HepG2 (cell line): Measurements from ENCODE around the gene NEURL2. TPM values are rescaled to one million over a fixed set of nuclear protein-coding genes. Genes with fewer than 3 reads are reported as not detected.

Experiments
- ELK4 ChIP-seq: sonication (generic); formaldehyde crosslinking; IDR thresholded peaks from 2 replicates; pipeline ENCODE4 v1.9.0; 2021; ENCODE audit warnings: missing genetic modification reagents, borderline replicate concordance
- FOXK1 ChIP-seq: sonication (generic); formaldehyde crosslinking; IDR thresholded peaks from 2 replicates; pipeline ENCODE4 v1.4.0; 2020; ENCODE audit warnings: low read depth, missing genetic modification reagents, borderline replicate concordance
- JDP2 ChIP-seq: sonication (generic); formaldehyde crosslinking; IDR thresholded peaks from 2 replicates; pipeline ENCODE4 v1.8.1; 2022; ENCODE audit warnings: missing genetic modification reagents, borderline replicate concordance
- KLF13 ChIP-seq: sonication (generic); formaldehyde crosslinking; IDR thresholded peaks from 2 replicates; pipeline ENCODE4 v1.4.0; 2020; ENCODE audit warnings: mild to moderate bottlenecking, missing genetic modification reagents
- NCOA2 ChIP-seq: sonication (generic); formaldehyde crosslinking; IDR thresholded peaks from 2 replicates; pipeline ENCODE4 v1.8.0; 2022; ENCODE audit warnings: inconsistent platforms
- NR0B2 ChIP-seq: sonication (generic); formaldehyde crosslinking; IDR thresholded peaks from 2 replicates; pipeline ENCODE4 v1.4.0; 2020; ENCODE audit warnings: mild to moderate bottlenecking, missing genetic modification reagents
- POLR2AphosphoS2 ChIP-seq: IDR thresholded peaks from 2 replicates; pipeline ENCODE4 v1.6.1; 2011; ENCODE audit warnings: low read depth, low read length, improper control_type of control experiment
- SALL1 ChIP-seq: sonication (generic); formaldehyde crosslinking; IDR thresholded peaks from 2 replicates; pipeline ENCODE4 v1.8.0; 2022; ENCODE audit warnings: mild to moderate bottlenecking, missing genetic modification reagents
- SNRNP70 ChIP-seq: fragments of 200-400 bp; formaldehyde crosslinking; IDR thresholded peaks from 2 replicates; pipeline ENCODE4 v1.6.1; 2017; ENCODE audit warnings: mild to moderate bottlenecking, low read depth, low read length, moderate library complexity
- STAG1 ChIP-seq: sonication (generic); formaldehyde crosslinking; IDR thresholded peaks from 2 replicates; pipeline ENCODE4 v1.4.0; 2020; ENCODE audit warnings: missing genetic modification reagents
- TERF1 ChIP-seq: sonication (generic); formaldehyde crosslinking; IDR thresholded peaks from 2 replicates; pipeline ENCODE4 v1.8.0; 2022; ENCODE audit warnings: mild to moderate bottlenecking, missing genetic modification reagents, moderate library complexity
- TFDP1 ChIP-seq: IDR thresholded peaks from 2 replicates; pipeline ENCODE4 v1.6.1; 2016; ENCODE audit warnings: missing compliant biosample characterization, missing genetic modification reagents, borderline replicate concordance
- THAP11 ChIP-seq: IDR thresholded peaks from 2 replicates; pipeline ENCODE4 v1.6.1; 2016; ENCODE audit warnings: missing biosample characterization, missing genetic modification reagents
- TP53 ChIP-seq: sonication (generic); formaldehyde crosslinking; conservative IDR thresholded peaks from 2 replicates; pipeline ENCODE4 v1.4.0; 2020; ENCODE audit warnings: missing genetic modification reagents
- ZBTB1 ChIP-seq: sonication (generic); formaldehyde crosslinking; IDR thresholded peaks from 2 replicates; pipeline ENCODE4 v1.4.0; 2020; ENCODE audit warnings: missing genetic modification reagents, borderline replicate concordance
- ZBTB10 ChIP-seq: sonication (generic); formaldehyde crosslinking; IDR thresholded peaks from 2 replicates; pipeline ENCODE4 v1.4.0; 2020; ENCODE audit warnings: missing genetic modification reagents, borderline replicate concordance
- ZNF230 ChIP-seq: sonication (generic); formaldehyde crosslinking; IDR thresholded peaks from 2 replicates; pipeline ENCODE4 v1.4.0; 2020; ENCODE audit warnings: mild to moderate bottlenecking, missing genetic modification reagents
- ZNF235 ChIP-seq: sonication (generic); formaldehyde crosslinking; IDR thresholded peaks from 2 replicates; pipeline ENCODE4 v1.8.1; 2023; ENCODE audit warnings: mild to moderate bottlenecking, missing genetic modification reagents, borderline replicate concordance
- ZNF296 ChIP-seq: sonication (generic); formaldehyde crosslinking; conservative IDR thresholded peaks from 2 replicates; pipeline ENCODE4 v1.5.0; 2020; ENCODE audit warnings: mild to moderate bottlenecking, missing genetic modification reagents
- ZNF567 ChIP-seq: sonication (generic); formaldehyde crosslinking; IDR thresholded peaks from 2 replicates; pipeline ENCODE4 v1.8.1; 2023; ENCODE audit warnings: mild to moderate bottlenecking, missing genetic modification reagents, borderline replicate concordance
- ZNF747 ChIP-seq: sonication (generic); formaldehyde crosslinking; IDR thresholded peaks from 2 replicates; pipeline ENCODE4 v1.8.1; 2023; ENCODE audit warnings: missing genetic modification reagents, mild to moderate bottlenecking, borderline replicate concordance
- polyA plus RNA-seq, 8 experiments: library from polyadenylated mRNA; depleted of rRNA in 3 of 8; stranded (reverse) in 7 of 8; unstranded in 1 of 8; fragments of >200 nt; fragmentation: Illumina TruSeq in 4 of 8; extraction: Trizol in 4 of 8; gene quantifications; 2 replicates each; pipeline versions ENCODE4 v1.2.1 to v1.2.3, GENCODE V29; 2011 to 2016; ENCODE audit warnings: low read depth in 4 of 8, missing spikeins in 1 of 8, mixed read lengths in 1 of 8; ENCODE audit not compliant: insufficient read depth in 1 of 8
- total RNA-seq, 5 experiments: library from RNA; depleted of rRNA; stranded (reverse); fragments of >200 nt; fragmentation: Illumina TruSeq; extraction: Trizol; gene quantifications; 2 replicates each; pipeline ENCODE4 v1.2.3, GENCODE V29; 2016; ENCODE audit warnings: low read depth in 1 of 5

Gene NEURL2
- total and polyA plus RNA-seq, 2 of the 13 experiments (the other 11 are each of a cell fraction or from before 2014, with no cell fraction given) = 7.2 to 9.7 TPM

GRCh38 chr20:45890985-45891983 lies at the start of gene NEURL2, which contains the start of gene CTSA (continued):
- TF ChIP-seq ZNF235 (CRISPR knock-in tag) = 0 out of 2 replicates have a peak, but pooled peaks have one; percentile 49
- peak; percentile 95 for TF ChIP-seq NCOA2 (CRISPR knock-in tag)
- TF ChIP-seq TERF1 (CRISPR knock-in tag) = peak; percentile 75
- TF ChIP-seq ZNF567 = peak; percentile 94; the same call in 1 of the 2 replicates
- TF ChIP-seq ZNF296 (CRISPR knock-in tag) = peak; percentile 91
- no peak for TF ChIP-seq POLR2AphosphoS2
- TF ChIP-seq ZBTB10 = peak; percentile 77; the same call in 1 of the 2 replicates
- TF ChIP-seq SNRNP70 = no peak
- TF ChIP-seq ZBTB1 (CRISPR knock-in tag) = peak; percentile 34; the same call in 1 of the 2 replicates
- TF ChIP-seq FOXK1 (CRISPR knock-in tag) = peak; percentile 99
- TF ChIP-seq ZNF747 (CRISPR knock-in tag) = peak; percentile 100
- TF ChIP-seq ZNF230 (CRISPR knock-in tag) = peak; percentile 100
- TF ChIP-seq JDP2 (CRISPR knock-in tag) = peak; percentile 98
- TF ChIP-seq ELK4 = peak; percentile 80; the same call in 1 of the 2 replicates
- TF ChIP-seq NR0B2 (CRISPR knock-in tag) = peak; percentile 98
- peak; percentile 55 for TF ChIP-seq STAG1 (CRISPR knock-in tag)
- peak; percentile 100 for TF ChIP-seq SALL1 (CRISPR knock-in tag)
- peak; percentile 94 for TF ChIP-seq THAP11 (CRISPR knock-in tag)
- TF ChIP-seq KLF13 (CRISPR knock-in tag) = peak; percentile 79; the same call in 1 of the 2 replicates
- peak; percentile 91; the same call in 1 of the 2 replicates for TF ChIP-seq TP53
- peak; percentile 99 for TF ChIP-seq TFDP1 (CRISPR knock-in tag)
